GM23338 (cell line): Measurements from ENCODE around the gene ABR.

Source experiments
- EZH2 ChIP-seq: fragments of 200-600 bp; sonication (generic); IDR thresholded peaks from one replicate; pipeline ENCODE4 v1.8.0; 2017; ENCODE audit warnings: antibody characterized with exemption, mild to moderate bottlenecking, low read depth; ENCODE audit not compliant: unreplicated experiment
- EZH2phosphoT487 ChIP-seq: fragments of 200-600 bp; sonication (generic); IDR thresholded peaks from one replicate; pipeline ENCODE4 v1.8.1; 2018; ENCODE audit warnings: antibody characterized with exemption; ENCODE audit not compliant: unreplicated experiment
- JUNB ChIP-seq: IDR thresholded peaks from one replicate; pipeline ENCODE4 v1.6.1; 2016; ENCODE audit warnings: antibody characterized with exemption; ENCODE audit not compliant: unreplicated experiment
- POLR2AphosphoS5 ChIP-seq: IDR thresholded peaks from 2 replicates; pipeline ENCODE4 v1.6.1; 2016; ENCODE audit warnings: antibody characterized with exemption, low read depth
- TF ChIP-seq, protein P1 (sequence below), 2 experiments: fragments of 200-600 bp in 1 of 2; sonication (generic) in 1 of 2; conservative IDR thresholded peaks; 2 replicates each; pipeline versions ENCODE4 v1.5.1 to v1.6.1; 2016 to 2017; ENCODE audit warnings: antibody characterized with exemption in 2 of 2, low read depth in 2 of 2, mild to moderate bottlenecking in 2 of 2, moderate library complexity in 1 of 2

DNA sequence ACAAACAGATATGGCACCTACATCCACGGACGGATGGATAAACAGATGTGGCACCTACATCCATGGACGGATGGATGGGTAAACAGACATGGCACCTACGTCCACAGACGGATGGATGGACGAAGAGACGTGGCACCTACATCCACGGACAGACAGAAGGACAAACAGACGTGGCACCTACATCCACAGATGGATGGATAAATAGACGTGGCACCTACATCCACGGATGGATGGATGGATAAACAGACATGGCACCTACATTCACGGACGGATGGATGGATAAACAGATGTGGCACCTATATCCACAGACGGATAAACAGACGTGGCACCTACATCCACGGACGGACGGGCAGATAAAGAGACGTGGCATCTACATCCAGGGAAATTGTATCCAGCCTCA, 137.3 kb downstream of the ABR start:
- TF ChIP-seq POLR2AphosphoS5, result no peak
- TF ChIP-seq, protein P1, sequence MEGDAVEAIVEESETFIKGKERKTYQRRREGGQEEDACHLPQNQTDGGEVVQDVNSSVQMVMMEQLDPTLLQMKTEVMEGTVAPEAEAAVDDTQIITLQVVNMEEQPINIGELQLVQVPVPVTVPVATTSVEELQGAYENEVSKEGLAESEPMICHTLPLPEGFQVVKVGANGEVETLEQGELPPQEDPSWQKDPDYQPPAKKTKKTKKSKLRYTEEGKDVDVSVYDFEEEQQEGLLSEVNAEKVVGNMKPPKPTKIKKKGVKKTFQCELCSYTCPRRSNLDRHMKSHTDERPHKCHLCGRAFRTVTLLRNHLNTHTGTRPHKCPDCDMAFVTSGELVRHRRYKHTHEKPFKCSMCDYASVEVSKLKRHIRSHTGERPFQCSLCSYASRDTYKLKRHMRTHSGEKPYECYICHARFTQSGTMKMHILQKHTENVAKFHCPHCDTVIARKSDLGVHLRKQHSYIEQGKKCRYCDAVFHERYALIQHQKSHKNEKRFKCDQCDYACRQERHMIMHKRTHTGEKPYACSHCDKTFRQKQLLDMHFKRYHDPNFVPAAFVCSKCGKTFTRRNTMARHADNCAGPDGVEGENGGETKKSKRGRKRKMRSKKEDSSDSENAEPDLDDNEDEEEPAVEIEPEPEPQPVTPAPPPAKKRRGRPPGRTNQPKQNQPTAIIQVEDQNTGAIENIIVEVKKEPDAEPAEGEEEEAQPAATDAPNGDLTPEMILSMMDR (conservative IDR thresholded peaks at IDR 0.05; ENCODE audit: low read depth in 2 of 2), result no peak
- TF ChIP-seq EZH2, result no peak
- no peak for TF ChIP-seq JUNB
- TF ChIP-seq EZH2phosphoT487, result no peak
